HEK293 (cell line): ENCODE results near the gene DPH2.
A peak's percentile ranks its signal among the peaks of the same experiment; 100 is the strongest.

Source experiments
- CTCF ChIA-PET: fragments of 350-600 bp; formaldehyde crosslinking; extraction: SDS; loops from one replicate; lab custom pipeline; 2021; ENCODE audit warnings: antibody characterized with exemption; lab: Yijun Ruan, JAX
- POLR2A ChIA-PET: fragments of 300-600 bp; formaldehyde crosslinking; extraction: SDS; loops from one replicate; lab custom pipeline; 2020; ENCODE audit warnings: antibody characterized with exemption, inconsistent platforms; lab: Yijun Ruan, JAX
- H3K27ac ChIP-seq: fragments of 200-500 bp; sonication (Bioruptor generic); 2 replicates; pipeline ENCODE4 v1.5.1; 2014; ENCODE audit warnings: low read depth, low read length, control low read depth, inconsistent platforms; ENCODE audit errors: extremely low read depth
- H3K36me3 ChIP-seq, 2 experiments: fragments of 200-500 bp in 1 of 2; sonication (Bioruptor generic) in 1 of 2; 1 replicate in 1 of 2; 2 replicates in 1 of 2; pipeline ENCODE4 v1.5.1; 2014 to 2017; ENCODE audit warnings: inconsistent platforms in 2 of 2, low read length in 2 of 2; ENCODE audit not compliant: control insufficient read depth in 2 of 2, insufficient read depth in 1 of 2
- H3K4me1 ChIP-seq: fragments of 200-500 bp; sonication (Bioruptor generic); 2 replicates; pipeline ENCODE4 v1.5.1; 2014; ENCODE audit warnings: mild to moderate bottlenecking, low read length, inconsistent platforms; ENCODE audit not compliant: control insufficient read depth, insufficient read depth
- H3K4me3 ChIP-seq: 2 replicates; pipeline ENCODE4 v1.5.1; 2011; ENCODE audit warnings: low read depth, mild to moderate bottlenecking, control low read depth, low read length, moderate library complexity
- H3K9me3 ChIP-seq: fragments of 200-500 bp; sonication (Bioruptor generic); 2 replicates; pipeline ENCODE4 v1.5.1; 2014; ENCODE audit warnings: low read depth, low read length, inconsistent platforms; ENCODE audit not compliant: control insufficient read depth, insufficient read depth
- EGR2 ChIP-seq: fragments of 450-650 bp; formaldehyde crosslinking; IDR thresholded peaks from 2 replicates; pipeline ENCODE4 v1.5.1; 2016; ENCODE audit warnings: low read depth, missing biosample characterization, missing genetic modification characterization
- GLI4 ChIP-seq: fragments of 450-650 bp; formaldehyde crosslinking; IDR thresholded peaks from 2 replicates; pipeline ENCODE4 v1.5.1; 2016; ENCODE audit warnings: missing biosample characterization, missing genetic modification characterization
- GLIS2 ChIP-seq: fragments of 450-650 bp; formaldehyde crosslinking; IDR thresholded peaks from 2 replicates; pipeline ENCODE4 v1.5.1; 2016; ENCODE audit warnings: missing biosample characterization, missing genetic modification characterization
- SCRT2 ChIP-seq: fragments of 450-650 bp; formaldehyde crosslinking; IDR thresholded peaks from 2 replicates; pipeline ENCODE4 v1.5.1; 2016; ENCODE audit warnings: missing biosample characterization, missing genetic modification characterization
- ZFHX2 ChIP-seq: fragments of 450-650 bp; formaldehyde crosslinking; conservative IDR thresholded peaks from 2 replicates; pipeline ENCODE4 v1.5.1; 2016; ENCODE audit warnings: missing biosample characterization, missing genetic modification characterization
- ZNF202 ChIP-seq: fragments of 450-650 bp; formaldehyde crosslinking; IDR thresholded peaks from 2 replicates; pipeline ENCODE4 v1.5.1; 2016; ENCODE audit warnings: missing biosample characterization, missing genetic modification characterization, borderline replicate concordance
- ZNF433 ChIP-seq: fragments of 450-650 bp; formaldehyde crosslinking; IDR thresholded peaks from 2 replicates; pipeline ENCODE4 v1.5.1; 2016; ENCODE audit warnings: missing biosample characterization, missing genetic modification characterization, low read depth
- ZNF624 ChIP-seq: fragments of 450-650 bp; formaldehyde crosslinking; IDR thresholded peaks from 2 replicates; pipeline ENCODE4 v1.5.1; 2017; ENCODE audit warnings: missing biosample characterization, missing genetic modification characterization
- ZSCAN16 ChIP-seq: fragments of 450-650 bp; formaldehyde crosslinking; IDR thresholded peaks from 2 replicates; pipeline ENCODE4 v1.5.1; 2016; ENCODE audit warnings: missing biosample characterization, missing genetic modification characterization
- ZXDB ChIP-seq: fragments of 450-650 bp; formaldehyde crosslinking; IDR thresholded peaks from 2 replicates; pipeline ENCODE4 v1.5.1; 2016; ENCODE audit warnings: missing biosample characterization, missing genetic modification characterization
- TF ChIP-seq, protein P1 (sequence below): fragments of 450-650 bp; formaldehyde crosslinking; conservative IDR thresholded peaks from 2 replicates; pipeline ENCODE4 v1.5.1; 2016; ENCODE audit warnings: low read depth, missing biosample characterization, missing genetic modification characterization
- TF ChIP-seq, protein P2 (sequence below): fragments of 450-650 bp; formaldehyde crosslinking; IDR thresholded peaks from 2 replicates; pipeline ENCODE4 v1.5.1; 2016; ENCODE audit warnings: missing biosample characterization, missing genetic modification characterization
- TF ChIP-seq, protein P3 (sequence below): fragments of 450-650 bp; IDR thresholded peaks from 2 replicates; pipeline ENCODE4 v1.5.1; 2018; ENCODE audit warnings: missing biosample characterization, mild to moderate bottlenecking, missing genetic modification characterization

The DPH2 gene

DNA sequence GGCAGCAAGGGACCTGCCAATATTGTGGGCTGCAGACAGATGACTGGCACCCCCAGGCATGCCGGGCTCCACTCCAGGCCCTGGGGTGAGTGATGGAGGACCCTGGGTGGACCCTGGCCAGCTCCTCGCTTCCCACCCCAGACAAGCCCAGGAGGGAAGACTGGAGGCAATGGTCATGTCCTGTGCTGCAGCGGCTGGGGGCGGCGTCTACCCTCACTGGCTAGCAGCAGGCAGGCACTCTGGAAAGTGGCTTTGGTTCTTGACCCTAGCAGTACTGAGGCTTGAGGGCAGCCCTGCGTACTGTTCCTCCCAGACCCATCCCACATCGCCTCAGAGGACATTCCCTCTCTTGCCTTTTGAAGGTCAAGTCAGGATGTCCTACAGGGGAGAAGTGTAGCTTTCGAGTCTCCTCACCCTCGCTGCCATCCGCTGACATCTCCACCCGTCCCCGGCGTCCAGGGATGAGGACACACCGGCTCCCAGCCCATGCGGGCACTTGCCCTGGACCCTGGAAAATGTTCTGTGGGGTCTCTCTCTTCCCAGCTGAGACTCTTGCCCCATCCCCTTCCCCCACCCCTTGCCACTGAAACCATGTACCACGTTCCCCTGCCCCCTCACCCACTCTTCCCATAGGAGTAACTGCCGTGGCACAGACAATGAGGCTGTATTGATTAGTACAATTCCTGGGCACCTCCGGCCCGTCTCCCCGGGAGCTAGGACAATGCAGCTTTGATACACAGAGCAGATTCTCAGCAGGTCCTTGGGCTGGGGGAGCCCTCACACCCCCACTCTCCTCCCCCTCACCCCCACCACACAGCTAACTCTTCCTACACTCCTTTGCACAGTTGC lies 46.5 kb downstream of the DPH2 start (continued):
- TF ChIP-seq, protein P1, sequence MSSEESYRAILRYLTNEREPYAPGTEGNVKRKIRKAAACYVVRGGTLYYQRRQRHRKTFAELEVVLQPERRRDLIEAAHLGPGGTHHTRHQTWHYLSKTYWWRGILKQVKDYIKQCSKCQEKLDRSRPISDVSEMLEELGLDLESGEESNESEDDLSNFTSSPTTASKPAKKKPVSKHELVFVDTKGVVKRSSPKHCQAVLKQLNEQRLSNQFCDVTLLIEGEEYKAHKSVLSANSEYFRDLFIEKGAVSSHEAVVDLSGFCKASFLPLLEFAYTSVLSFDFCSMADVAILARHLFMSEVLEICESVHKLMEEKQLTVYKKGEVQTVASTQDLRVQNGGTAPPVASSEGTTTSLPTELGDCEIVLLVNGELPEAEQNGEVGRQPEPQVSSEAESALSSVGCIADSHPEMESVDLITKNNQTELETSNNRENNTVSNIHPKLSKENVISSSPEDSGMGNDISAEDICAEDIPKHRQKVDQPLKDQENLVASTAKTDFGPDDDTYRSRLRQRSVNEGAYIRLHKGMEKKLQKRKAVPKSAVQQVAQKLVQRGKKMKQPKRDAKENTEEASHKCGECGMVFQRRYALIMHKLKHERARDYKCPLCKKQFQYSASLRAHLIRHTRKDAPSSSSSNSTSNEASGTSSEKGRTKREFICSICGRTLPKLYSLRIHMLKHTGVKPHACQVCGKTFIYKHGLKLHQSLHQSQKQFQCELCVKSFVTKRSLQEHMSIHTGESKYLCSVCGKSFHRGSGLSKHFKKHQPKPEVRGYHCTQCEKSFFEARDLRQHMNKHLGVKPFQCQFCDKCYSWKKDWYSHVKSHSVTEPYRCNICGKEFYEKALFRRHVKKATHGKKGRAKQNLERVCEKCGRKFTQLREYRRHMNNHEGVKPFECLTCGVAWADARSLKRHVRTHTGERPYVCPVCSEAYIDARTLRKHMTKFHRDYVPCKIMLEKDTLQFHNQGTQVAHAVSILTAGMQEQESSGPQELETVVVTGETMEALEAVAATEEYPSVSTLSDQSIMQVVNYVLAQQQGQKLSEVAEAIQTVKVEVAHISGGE = no peak
- TF ChIP-seq ZNF433 (tag by site-specific recombination) = no peak
- no peak for TF ChIP-seq GLI4
- TF ChIP-seq, protein P2, sequence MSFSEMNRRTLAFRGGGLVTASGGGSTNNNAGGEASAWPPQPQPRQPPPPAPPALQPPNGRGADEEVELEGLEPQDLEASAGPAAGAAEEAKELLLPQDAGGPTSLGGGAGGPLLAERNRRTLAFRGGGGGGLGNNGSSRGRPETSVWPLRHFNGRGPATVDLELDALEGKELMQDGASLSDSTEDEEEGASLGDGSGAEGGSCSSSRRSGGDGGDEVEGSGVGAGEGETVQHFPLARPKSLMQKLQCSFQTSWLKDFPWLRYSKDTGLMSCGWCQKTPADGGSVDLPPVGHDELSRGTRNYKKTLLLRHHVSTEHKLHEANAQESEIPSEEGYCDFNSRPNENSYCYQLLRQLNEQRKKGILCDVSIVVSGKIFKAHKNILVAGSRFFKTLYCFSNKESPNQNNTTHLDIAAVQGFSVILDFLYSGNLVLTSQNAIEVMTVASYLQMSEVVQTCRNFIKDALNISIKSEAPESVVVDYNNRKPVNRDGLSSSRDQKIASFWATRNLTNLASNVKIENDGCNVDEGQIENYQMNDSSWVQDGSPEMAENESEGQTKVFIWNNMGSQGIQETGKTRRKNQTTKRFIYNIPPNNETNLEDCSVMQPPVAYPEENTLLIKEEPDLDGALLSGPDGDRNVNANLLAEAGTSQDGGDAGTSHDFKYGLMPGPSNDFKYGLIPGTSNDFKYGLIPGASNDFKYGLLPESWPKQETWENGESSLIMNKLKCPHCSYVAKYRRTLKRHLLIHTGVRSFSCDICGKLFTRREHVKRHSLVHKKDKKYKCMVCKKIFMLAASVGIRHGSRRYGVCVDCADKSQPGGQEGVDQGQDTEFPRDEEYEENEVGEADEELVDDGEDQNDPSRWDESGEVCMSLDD = no peak

DNA sequence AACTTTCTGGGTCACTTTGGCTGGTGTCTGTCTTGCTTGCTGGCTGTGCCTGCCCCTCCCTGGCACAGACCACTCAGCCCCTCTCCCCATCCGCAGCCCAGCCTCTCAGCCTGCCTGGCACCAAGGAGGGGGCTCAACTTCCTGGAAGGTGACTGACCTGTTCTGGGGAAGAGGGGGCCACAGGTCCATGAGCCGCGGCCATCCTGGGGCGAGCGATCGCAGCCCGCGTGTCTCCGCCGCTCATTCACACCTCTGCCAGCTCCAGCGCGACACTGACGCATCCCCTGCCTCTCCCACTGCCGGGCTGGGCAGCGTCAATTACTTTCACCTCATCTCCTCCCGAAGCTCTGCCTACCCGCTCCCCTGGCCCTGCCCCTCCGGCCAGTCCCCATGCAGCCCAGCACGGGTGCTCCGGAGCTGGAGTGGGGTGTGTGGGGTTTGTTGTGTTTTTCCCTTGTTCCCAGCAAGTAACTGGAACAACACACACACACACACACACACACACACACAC lies 47.1 kb downstream of the DPH2 start:
- CTCF ChIA-PET = interaction anchor here (0.6 to 0.7 kb wide), 2 partner anchors 13 to 17 kb away, joined by 3 to 4 read pairs; no protein-coding TSS in a partner anchor
- H3K27ac ChIP-seq = no peak overlapping the region
- POLR2A ChIA-PET = no interaction called here
- TF ChIP-seq ZXDB (tag by site-specific recombination) = no peak
- TF ChIP-seq ZNF624 (tag by site-specific recombination) = no peak
- TF ChIP-seq SCRT2 (tag by site-specific recombination) = no peak
- TF ChIP-seq ZSCAN16 (tag by site-specific recombination) = no peak
- TF ChIP-seq, protein P3, sequence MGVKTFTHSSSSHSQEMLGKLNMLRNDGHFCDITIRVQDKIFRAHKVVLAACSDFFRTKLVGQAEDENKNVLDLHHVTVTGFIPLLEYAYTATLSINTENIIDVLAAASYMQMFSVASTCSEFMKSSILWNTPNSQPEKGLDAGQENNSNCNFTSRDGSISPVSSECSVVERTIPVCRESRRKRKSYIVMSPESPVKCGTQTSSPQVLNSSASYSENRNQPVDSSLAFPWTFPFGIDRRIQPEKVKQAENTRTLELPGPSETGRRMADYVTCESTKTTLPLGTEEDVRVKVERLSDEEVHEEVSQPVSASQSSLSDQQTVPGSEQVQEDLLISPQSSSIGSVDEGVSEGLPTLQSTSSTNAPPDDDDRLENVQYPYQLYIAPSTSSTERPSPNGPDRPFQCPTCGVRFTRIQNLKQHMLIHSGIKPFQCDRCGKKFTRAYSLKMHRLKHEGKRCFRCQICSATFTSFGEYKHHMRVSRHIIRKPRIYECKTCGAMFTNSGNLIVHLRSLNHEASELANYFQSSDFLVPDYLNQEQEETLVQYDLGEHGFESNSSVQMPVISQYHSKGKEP (tag by site-specific recombination) = no peak
- no peaks in the 10 kb centered on the region for H3K36me3 ChIP-seq
- H3K9me3 ChIP-seq = no peaks in the 10 kb centered on the region
- H3K4me1 ChIP-seq = no peaks in the 10 kb centered on the region
- no peak overlapping the region for H3K4me3 ChIP-seq

DNA sequence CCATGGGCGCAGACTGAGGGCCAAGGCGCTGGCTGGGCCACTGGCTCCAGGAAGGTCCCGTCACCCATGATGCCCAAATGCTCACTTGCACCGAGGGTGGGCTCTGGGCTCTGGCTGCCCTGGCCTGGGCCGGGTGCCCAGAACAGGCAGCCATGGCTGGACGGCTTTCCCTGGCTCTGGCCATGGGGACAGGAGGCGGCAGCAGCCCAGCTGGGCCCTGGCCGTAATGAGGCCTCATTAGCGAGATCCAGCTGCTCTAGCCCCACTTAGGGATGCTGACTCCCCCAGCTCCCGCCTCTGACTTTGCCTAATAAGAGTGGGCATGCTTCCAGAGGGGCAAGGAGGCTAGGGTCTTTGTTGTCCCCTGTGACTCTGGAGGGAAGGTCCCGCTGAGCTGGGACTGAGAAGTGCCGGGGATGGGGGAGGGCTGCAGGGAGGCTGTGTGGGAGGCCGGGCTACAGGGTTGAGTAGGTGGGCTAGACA lies 49.7 kb downstream of the DPH2 start:
- Histone ChIP-seq H3K9me3 (no peaks in the 10 kb centered on the region), H3K4me3 (no peak overlapping the region), H3K36me3 (no peaks in the 10 kb centered on the region), H3K4me1 (no peaks in the 10 kb centered on the region), H3K27ac (no peak overlapping the region)
- ChIA-PET POLR2A (no interaction called here), CTCF (interaction anchor here (0.6 to 3.6 kb wide), 2 partner anchors 14 to 1183 kb away, joined by 3 to 21 read pairs; no protein-coding TSS in a partner anchor)
- no peak for TF ChIP-seq GLIS2 (tag by site-specific recombination)
- peak; percentile 56; the same call in 1 of the 2 replicates for TF ChIP-seq ZFHX2 (tag by site-specific recombination)
- TF ChIP-seq EGR2 (tag by site-specific recombination) = peak; percentile 42; the same call in 1 of the 2 replicates
- TF ChIP-seq ZNF202 (tag by site-specific recombination) = no peak
